22Rv1 (cell line): ENCODE measurements around the gene MEGF11.

Experiments used
- H3K27ac ChIP-seq: fragments of 450-650 bp; 2 replicates; pipeline ENCODE4 v1.5.1; 2017
- CTCF ChIP-seq: fragments of 450-650 bp; IDR thresholded peaks from 2 replicates; pipeline ENCODE4 v1.5.1; 2017; ENCODE audit warnings: mild to moderate bottlenecking
- ZFX ChIP-seq: fragments of 450-650 bp; IDR thresholded peaks from 2 replicates; pipeline ENCODE4 v1.6.1; 2017; ENCODE audit warnings: antibody characterized with exemption, borderline replicate concordance

Gene MEGF11

GRCh38 chr15:66111363-66111762 lies 142.2 kb downstream of the MEGF11 start:
- no peak overlapping the region for H3K27ac ChIP-seq
- TF ChIP-seq ZFX (no peak), CTCF (no peak)

- H3K27ac ChIP-seq = no peak overlapping the region
- TF ChIP-seq ZFX = no peak
- no peak for TF ChIP-seq CTCF
Observed at GRCh38 chr15:66110864-66111263, 142.7 kb downstream of the MEGF11 start.

GRCh38 chr15:66109826-66110225 lies 143.7 kb downstream of the MEGF11 start:
- TF ChIP-seq ZFX (no peak), CTCF (no peak)
- no peak overlapping the region for H3K27ac ChIP-seq

- TF ChIP-seq ZFX = no peak
- no peak for TF ChIP-seq CTCF
- H3K27ac ChIP-seq = no peak overlapping the region
Observed at GRCh38 chr15:66108483-66109265, 144.9 kb downstream of the MEGF11 start.

GRCh38 chr15:66107070-66107469 lies 146.5 kb downstream of the MEGF11 start:
- TF ChIP-seq CTCF (no peak), ZFX (no peak)
- no peak overlapping the region for H3K27ac ChIP-seq

GRCh38 chr15:66105286-66106265 lies 148.0 kb downstream of the MEGF11 start:
- TF ChIP-seq ZFX = no peak

GRCh38 chr15:66103293-66103590 lies 150.3 kb downstream of the MEGF11 start:
- TF ChIP-seq ZFX (no peak), CTCF (no peak)
- H3K27ac ChIP-seq = no peak overlapping the region

More at GRCh38 chr15:66105286-66106265, 148.0 kb downstream of the MEGF11 start:
- H3K27ac ChIP-seq = no peak overlapping the region
